GM10266 (cell line): ENCODE results near the gene HNRNPC.

ENCODE experiments used
- DNase-seq: peaks from one replicate; pipeline ENCODE4 v3.0.0; 2012; ENCODE audit errors: extremely low spot score
- CTCF ChIP-seq: IDR thresholded peaks from 2 replicates; pipeline ENCODE4 v1.5.1; 2012; ENCODE audit warnings: mild to moderate bottlenecking, low read depth; ENCODE audit not compliant: control insufficient read depth, insufficient read depth; ENCODE audit errors: missing control alignments

The HNRNPC gene

GRCh38 chr14:21208554-21208953, 60.7 kb downstream of the HNRNPC start:
- DNase-seq = no peak
- no peak for TF ChIP-seq CTCF

- no peak for TF ChIP-seq CTCF
- DNase-seq = no peak
These were observed 62.2 kb downstream of the HNRNPC start for GRCh38 chr14:21206753-21207684.

GRCh38 chr14:21205678-21206581, 63.3 kb downstream of the HNRNPC start:
- no peak for DNase-seq
- no peak for TF ChIP-seq CTCF

GRCh38 chr14:21205026-21205677, 64.1 kb downstream of the HNRNPC start:
- TF ChIP-seq CTCF = no peak
- no peak for DNase-seq

GRCh38 chr14:21204167-21205025, 64.8 kb downstream of the HNRNPC start:
- no peak for DNase-seq
- TF ChIP-seq CTCF = no peak

- no peak for TF ChIP-seq CTCF
- no peak for DNase-seq
These were observed 65.6 kb downstream of the HNRNPC start for GRCh38 chr14:21203470-21204166.
